Esophagus muscularis mucosa (tissue), 4 donors: ENCODE results near the gene SYTL2. TPM values are rescaled to one million over a fixed set of nuclear protein-coding genes. Genes with fewer than 3 reads are reported as not detected.

Experiments
- DNase-seq: peaks from one replicate; pipeline ENCODE4 v3.0.0-alpha.2; 2017; ENCODE audit errors: extremely low spot score
- H3K27ac ChIP-seq, 4 donors: fragments of 200-600 bp; sonication (generic); replicated peaks in 1 of 4; 1 replicate in 3 of 4; 2 replicates in 1 of 4; pipeline ENCODE4 v1.5.1; 2016 to 2019; ENCODE audit warnings: mild to moderate bottlenecking in 1 of 4
- H3K27me3 ChIP-seq, 4 donors: fragments of 200-600 bp; sonication (generic); one replicate each; pipeline versions ENCODE4 v1.5.1 to v1.6.0; 2016 to 2019
- H3K36me3 ChIP-seq, 4 donors: fragments of 200-600 bp; sonication (generic); one replicate each; pipeline ENCODE4 v1.5.1; 2016 to 2019
- H3K4me1 ChIP-seq, 4 donors: fragments of 200-600 bp; sonication (generic); one replicate each; pipeline ENCODE4 v1.5.1; 2016 to 2019
- H3K4me3 ChIP-seq, 4 donors: fragments of 200-600 bp; sonication (generic); 1 replicate in 2 of 4; 2 replicates in 2 of 4; pipeline ENCODE4 v1.5.1; 2016 to 2019; ENCODE audit warnings: mild to moderate bottlenecking in 4 of 4, moderate library complexity in 1 of 4
- H3K9me3 ChIP-seq, 4 donors: fragments of 200-600 bp; sonication (generic); 1 replicate in 3 of 4; 2 replicates in 1 of 4; pipeline ENCODE4 v1.5.1; 2016 to 2019
- CTCF ChIP-seq, 3 experiments: fragments of 200-600 bp in 2 of 3; fragments of 450-650 bp in 1 of 3; sonication (generic) in 2 of 3; IDR thresholded peaks; one replicate each; pipeline ENCODE4 v1.5.1; 2017 to 2019; ENCODE audit warnings: antibody characterized with exemption in 3 of 3, mild to moderate bottlenecking in 2 of 3, moderate library complexity in 1 of 3
- EP300 ChIP-seq: sonication (generic); formaldehyde crosslinking; IDR thresholded peaks from one replicate; pipeline ENCODE4 v1.6.1; 2017; ENCODE audit warnings: antibody characterized with exemption
- POLR2A ChIP-seq: fragments of 450-650 bp; IDR thresholded peaks from one replicate; pipeline ENCODE4 v1.6.1; 2017; ENCODE audit warnings: antibody characterized with exemption, moderate library complexity, mild to moderate bottlenecking, low read depth
- POLR2AphosphoS5 ChIP-seq, 2 donors: sonication (generic); formaldehyde crosslinking; IDR thresholded peaks; one replicate each; pipeline ENCODE4 v1.6.1; 2017; ENCODE audit warnings: antibody characterized with exemption in 2 of 2
- WGBS: methylation state at CpG from one replicate; pipeline ENCODE4 v1.1.5; 2018; 5-methylcytosine and 5-hydroxymethylcytosine counted together
- intact Hi-C: fragments of 100-400 bp; cut with DNase I; formaldehyde crosslinking; loops from one replicate; pipeline ENCODE4 v1.15.1; 2023
- total RNA-seq, 4 donors: library from RNA; depleted of rRNA; stranded (reverse); fragments of >200 nt; gene quantifications; one replicate each; pipeline versions ENCODE4 v1.1.0 to v1.2.1, GENCODE V29; 2016

The SYTL2 gene
- total RNA-seq, 4 donors from 2014 or later, result 7.1 to 10.4 (median 8.8) TPM

- Histone ChIP-seq H3K9me3 (no peaks in the 10 kb centered on the region), H3K4me3 (no peak overlapping the region), H3K4me1 (no peaks in the 10 kb centered on the region), H3K27ac (no peak overlapping the region), H3K36me3 (no peaks in the 10 kb centered on the region), H3K27me3 (no peaks in the 10 kb centered on the region)
- WGBS, result 92% methylated on average over 1 of the region's 1 CpG
- TF ChIP-seq POLR2A, result no peak
- no peak for TF ChIP-seq POLR2AphosphoS5 (IDR thresholded peaks at IDR 0.05)
- TF ChIP-seq CTCF (IDR thresholded peaks at IDR 0.05), result no peak
- TF ChIP-seq EP300, result no peak
- intact Hi-C loops, result no loop called here
- no peak for DNase-seq
Measured at GRCh38 chr11:85803303-85803702, 7.6 kb downstream of the SYTL2 start.

GRCh38 chr11:85801527-85801926 is 9.4 kb downstream of the SYTL2 start:
- Histone ChIP-seq H3K4me1 (no peaks in the 10 kb centered on the region), H3K9me3 (no peaks in the 10 kb centered on the region), H3K27ac (no peak overlapping the region), H3K36me3 (no peaks in the 10 kb centered on the region), H3K4me3 (no peak overlapping the region), H3K27me3 (no peaks in the 10 kb centered on the region)
- DNase-seq, result no peak
- WGBS, result 95% methylated on average over 7 of the region's 7 CpGs
- TF ChIP-seq POLR2AphosphoS5 (IDR thresholded peaks at IDR 0.05) (no peak), POLR2A (no peak), EP300 (no peak), CTCF (IDR thresholded peaks at IDR 0.05) (no peak)
- intact Hi-C loops, result no loop called here

GRCh38 chr11:85800595-85801342 is 10.2 kb downstream of the SYTL2 start:
- 88% methylated on average over 4 of the region's 4 CpGs for WGBS
- Histone ChIP-seq H3K27me3 (no peaks in the 10 kb centered on the region), H3K4me1 (no peaks in the 10 kb centered on the region), H3K27ac (no peak overlapping the region), H3K9me3 (no peaks in the 10 kb centered on the region), H3K36me3 (no peaks in the 10 kb centered on the region), H3K4me3 (no peak overlapping the region)
- no peak for TF ChIP-seq CTCF (IDR thresholded peaks at IDR 0.05)
- no peak for DNase-seq
- intact Hi-C loops, result no loop called here

GRCh38 chr11:85799142-85799541 is 11.8 kb downstream of the SYTL2 start:
- no peak for DNase-seq
- 97% methylated on average over 2 of the region's 2 CpGs for WGBS
- Histone ChIP-seq H3K9me3 (no peaks in the 10 kb centered on the region), H3K4me1 (no peaks in the 10 kb centered on the region), H3K27ac (no peak overlapping the region), H3K27me3 (no peaks in the 10 kb centered on the region), H3K36me3 (no peaks in the 10 kb centered on the region), H3K4me3 (no peak overlapping the region)
- no peak for TF ChIP-seq POLR2A
- no peak for TF ChIP-seq CTCF (IDR thresholded peaks at IDR 0.05)
- no peak for TF ChIP-seq POLR2AphosphoS5 (IDR thresholded peaks at IDR 0.05)
- TF ChIP-seq EP300, result no peak
- intact Hi-C loops, result no loop called here

- Histone ChIP-seq H3K36me3 (no peaks in the 10 kb centered on the region), H3K27ac (no peak overlapping the region), H3K4me1 (no peaks in the 10 kb centered on the region), H3K9me3 (no peaks in the 10 kb centered on the region), H3K27me3 (no peaks in the 10 kb centered on the region), H3K4me3 (no peak overlapping the region)
- intact Hi-C loops, result no loop called here
- no peak for TF ChIP-seq POLR2AphosphoS5 (IDR thresholded peaks at IDR 0.05)
- no peak for TF ChIP-seq EP300
- TF ChIP-seq POLR2A, result no peak
- TF ChIP-seq CTCF (IDR thresholded peaks at IDR 0.05), result no peak
- 96% methylated on average over 4 of the region's 4 CpGs for WGBS
- DNase-seq, result no peak
Measured at GRCh38 chr11:85798361-85798760, 12.6 kb downstream of the SYTL2 start.
